Mesenteric fat pad (tissue), 1 donor: Measurements from ENCODE around the gene DOCK1. TPM values are rescaled to one million over a fixed set of nuclear protein-coding genes. Genes with fewer than 3 reads are reported as not detected.

Source experiments
- DNase-seq: peaks from one replicate; pipeline ENCODE4 v3.0.0-alpha.2; 2020; ENCODE audit warnings: low spot score
- total RNA-seq: library from RNA; stranded (reverse); fragmentation: NEBNext Ultra II Directional; extraction: Animal tissue kit (Norgen Biotek cat#: 25700); gene quantifications from one replicate; pipeline ENCODE4 v1.2.1, GENCODE V29; 2021
- donor health status: DM: yes; HTN: yes; CAD: no.

Gene DOCK1
- total RNA-seq, 1 donor from 2014 or later = 46.0 TPM

- no peak for DNase-seq
Measured at GRCh38 chr10:127033216-127034033, 128.2 kb downstream of the DOCK1 start.

- no peak for DNase-seq
Measured at GRCh38 chr10:127034034-127034633, 128.9 kb downstream of the DOCK1 start.

DNA sequence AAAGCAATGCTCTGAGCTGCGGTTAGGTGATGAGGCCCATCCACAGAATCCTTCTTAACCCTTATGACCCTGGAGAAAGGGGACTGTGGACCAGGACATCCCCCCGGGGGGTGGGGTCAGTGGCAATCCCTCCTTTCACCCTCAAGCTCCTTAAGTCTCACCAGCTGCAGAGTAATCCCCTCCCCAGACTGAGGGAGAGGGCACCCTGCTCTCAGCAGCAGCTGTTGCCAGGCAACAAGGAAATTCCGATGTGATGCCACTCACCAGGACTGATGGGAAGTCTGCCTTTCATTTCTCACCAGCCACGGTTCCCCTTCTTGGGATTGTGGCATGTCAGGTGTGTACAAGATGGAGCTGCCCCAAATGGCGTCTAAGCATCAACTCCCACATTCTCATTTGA is 129.6 kb downstream of the DOCK1 start:
- no peak for DNase-seq

DNA sequence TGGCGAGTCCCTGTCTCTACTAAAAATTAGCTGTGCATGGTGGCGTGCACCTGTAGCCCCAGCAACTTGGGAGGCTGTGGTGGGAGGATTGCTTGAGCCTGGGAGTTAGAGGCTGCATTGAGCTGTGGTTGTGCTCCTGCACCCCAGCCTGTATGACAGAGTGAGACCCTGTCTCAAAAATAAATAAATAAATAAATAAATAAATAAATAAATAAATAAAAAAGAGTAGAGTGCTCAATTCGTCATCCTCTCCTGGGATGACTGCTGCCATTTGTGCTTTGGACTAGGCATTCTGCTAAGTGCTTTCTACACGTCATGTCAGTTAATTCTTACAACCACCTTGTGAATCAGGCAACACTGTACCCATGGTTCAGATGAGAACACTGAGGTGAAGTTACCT is 130.6 kb downstream of the DOCK1 start:
- no peak for DNase-seq

GRCh38 chr10:127036987-127037386 is 131.8 kb downstream of the DOCK1 start:
- DNase-seq = no peak

- no peak for DNase-seq
Measured at GRCh38 chr10:127039435-127039834, 134.2 kb downstream of the DOCK1 start.

- DNase-seq = no peak
Measured at GRCh38 chr10:127040756-127041155, 135.5 kb downstream of the DOCK1 start.

DNA sequence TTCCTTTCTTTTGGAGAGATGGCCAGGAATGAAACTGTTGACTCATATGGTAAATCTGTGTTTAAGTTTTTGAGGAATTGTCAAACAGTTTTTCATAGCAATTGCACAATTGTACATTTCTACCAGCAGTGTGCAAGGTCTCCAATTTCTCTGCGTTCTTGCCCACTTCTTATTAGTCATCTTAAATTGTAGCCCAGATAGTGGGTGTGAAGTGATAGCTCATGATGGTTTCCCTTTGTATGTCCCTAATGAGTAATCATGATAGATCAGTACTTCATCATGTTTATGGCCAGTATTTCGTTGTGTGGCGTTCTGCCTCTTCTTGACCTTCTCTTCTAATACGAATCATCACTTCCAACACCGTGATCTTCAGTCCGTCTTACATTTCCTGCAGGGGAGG is 136.3 kb downstream of the DOCK1 start:
- DNase-seq = no peak

GRCh38 chr10:127043301-127043700 is 138.1 kb downstream of the DOCK1 start:
- no peak for DNase-seq

- no peak for DNase-seq
Measured at GRCh38 chr10:127044186-127044585, 139.0 kb downstream of the DOCK1 start.

DNA sequence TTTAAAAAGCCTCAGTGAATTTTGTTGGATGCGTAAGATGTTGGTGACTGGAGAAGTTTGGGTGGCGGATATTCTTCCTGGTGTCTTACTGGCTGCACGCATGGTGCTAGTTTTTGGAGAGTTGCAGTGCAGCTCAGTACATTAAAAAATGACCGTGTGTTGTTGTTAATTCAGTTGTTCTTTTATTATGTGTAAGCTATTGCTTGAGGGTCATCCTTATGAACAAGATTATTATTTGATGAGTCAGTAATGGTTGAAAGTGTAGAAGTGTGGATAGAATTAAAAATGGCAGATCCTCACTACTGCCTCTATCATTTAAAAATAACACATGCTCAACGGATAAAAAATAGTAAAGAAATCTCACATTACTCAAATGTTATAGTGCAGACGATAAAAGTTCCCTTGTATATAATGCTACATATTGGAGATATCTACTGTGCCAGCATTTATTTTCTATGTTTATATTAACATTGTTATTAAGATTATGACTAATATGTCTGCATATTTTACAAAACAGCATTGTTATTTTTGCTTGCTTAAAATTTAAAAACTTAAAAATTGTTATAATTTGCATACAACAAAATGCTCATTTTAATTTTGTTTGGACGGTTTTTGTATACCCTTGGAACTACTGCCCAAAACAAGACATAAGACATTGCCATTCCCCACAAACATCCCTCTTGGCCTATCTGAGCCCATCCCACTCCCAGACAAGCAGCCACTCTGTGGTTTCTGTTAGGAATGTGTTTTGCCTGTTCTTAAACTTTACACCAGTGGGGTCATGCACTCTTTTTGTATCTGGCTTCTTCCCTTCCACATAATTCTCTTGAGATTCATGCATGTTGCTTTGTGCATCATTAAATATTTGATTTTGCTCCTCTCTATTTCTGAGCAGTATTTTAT is 142.0 kb downstream of the DOCK1 start:
- DNase-seq = no peak

- DNase-seq = no peak
Measured at GRCh38 chr10:127047878-127048238, 142.6 kb downstream of the DOCK1 start.

DNA sequence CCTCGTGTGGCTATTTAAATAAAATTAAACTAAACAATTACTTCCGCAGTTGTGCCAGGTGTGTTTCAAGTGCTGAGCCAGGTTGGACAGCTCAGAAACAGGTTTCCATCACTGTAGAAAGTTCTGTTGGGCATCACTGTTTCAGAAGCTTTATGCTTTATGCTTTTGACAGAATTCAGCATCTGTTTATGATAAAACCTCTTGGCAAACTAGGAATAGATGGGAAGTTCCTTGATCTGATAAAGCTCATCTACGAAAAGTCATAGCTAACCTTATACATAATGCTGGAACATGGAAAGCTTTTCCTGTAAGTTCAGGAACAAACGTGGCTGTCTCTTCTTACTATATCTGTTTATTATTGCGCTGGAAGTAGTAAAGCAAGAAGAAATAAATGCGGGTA is 143.4 kb downstream of the DOCK1 start:
- DNase-seq = no peak

DNA sequence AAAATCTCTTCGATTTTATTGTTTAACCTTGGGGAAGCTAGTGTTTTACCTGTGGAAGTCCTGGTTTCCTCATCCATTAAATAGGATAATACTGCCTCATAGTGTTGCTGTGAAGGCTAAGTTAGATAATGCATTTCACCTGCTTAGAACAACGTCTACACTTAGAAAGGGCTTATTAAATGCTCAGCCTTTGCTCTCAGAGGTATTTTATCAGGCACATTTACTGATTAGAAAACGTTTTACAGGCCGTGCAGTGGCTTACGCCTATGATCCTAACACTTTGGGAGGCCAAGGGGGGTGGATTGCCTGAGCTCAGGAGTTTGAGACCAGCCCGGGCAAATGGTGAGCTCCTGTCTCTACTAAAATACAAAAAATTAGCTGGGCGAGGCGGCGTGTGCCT is 146.8 kb downstream of the DOCK1 start:
- DNase-seq = no peak

GRCh38 chr10:127055263-127055662 is 150.0 kb downstream of the DOCK1 start:
- no peak for DNase-seq

GRCh38 chr10:127059314-127059713 is 154.1 kb downstream of the DOCK1 start:
- no peak for DNase-seq

DNA sequence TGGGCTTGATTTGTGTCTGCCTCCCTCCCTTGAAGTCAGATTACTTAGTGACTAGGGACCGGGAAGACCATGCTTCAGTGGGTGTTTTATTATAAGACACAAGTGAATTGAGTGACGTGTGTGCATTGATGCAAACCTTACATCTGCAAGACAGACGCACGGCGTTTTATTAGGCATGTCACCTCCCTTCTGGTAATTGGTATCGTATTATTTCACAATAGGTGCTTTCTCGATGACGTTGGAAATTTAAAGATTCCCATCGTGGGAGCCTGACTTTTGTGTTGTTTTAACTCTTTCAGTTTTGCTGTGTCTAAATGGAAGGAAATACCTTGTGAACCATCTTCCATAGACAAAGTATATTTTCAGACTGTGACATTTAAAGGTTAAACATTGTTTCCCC is 158.5 kb downstream of the DOCK1 start:
- no peak for DNase-seq

DNA sequence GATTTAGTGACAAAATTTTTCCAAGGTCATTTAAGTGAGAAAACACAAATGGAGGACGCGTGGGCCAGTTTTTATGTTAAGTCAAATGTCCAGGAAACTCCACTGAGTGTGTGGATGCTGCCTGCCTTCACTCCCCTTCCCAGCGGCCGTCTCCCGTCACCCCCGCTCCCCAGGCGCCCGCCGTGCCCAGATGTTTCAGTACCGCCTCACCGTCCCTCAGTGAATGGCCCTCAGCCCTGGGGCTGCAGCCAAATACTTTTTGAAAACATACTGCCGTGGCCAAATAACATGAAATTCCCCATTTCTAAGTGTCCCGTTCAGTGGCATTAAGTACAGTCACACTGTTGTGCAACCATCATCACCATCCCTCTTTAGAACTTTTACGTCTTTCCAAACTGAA is 159.2 kb downstream of the DOCK1 start:
- DNase-seq = no peak

- DNase-seq = no peak
Measured at GRCh38 chr10:127067542-127068194, 162.4 kb downstream of the DOCK1 start.

GRCh38 chr10:127068485-127068884 is 163.3 kb downstream of the DOCK1 start:
- DNase-seq = no peak

GRCh38 chr10:127069436-127069835 is 164.2 kb downstream of the DOCK1 start:
- no peak for DNase-seq

GRCh38 chr10:127071126-127071525 is 165.9 kb downstream of the DOCK1 start:
- DNase-seq = no peak
